ENCODE data around the gene PLCL2. TPM values are rescaled to one million over a fixed set of nuclear protein-coding genes. Genes with fewer than 3 reads are reported as not detected.

PLCL2 gene
- total RNA-seq, 1 donor from 2014 or later, result 1.8 TPM

DNA sequence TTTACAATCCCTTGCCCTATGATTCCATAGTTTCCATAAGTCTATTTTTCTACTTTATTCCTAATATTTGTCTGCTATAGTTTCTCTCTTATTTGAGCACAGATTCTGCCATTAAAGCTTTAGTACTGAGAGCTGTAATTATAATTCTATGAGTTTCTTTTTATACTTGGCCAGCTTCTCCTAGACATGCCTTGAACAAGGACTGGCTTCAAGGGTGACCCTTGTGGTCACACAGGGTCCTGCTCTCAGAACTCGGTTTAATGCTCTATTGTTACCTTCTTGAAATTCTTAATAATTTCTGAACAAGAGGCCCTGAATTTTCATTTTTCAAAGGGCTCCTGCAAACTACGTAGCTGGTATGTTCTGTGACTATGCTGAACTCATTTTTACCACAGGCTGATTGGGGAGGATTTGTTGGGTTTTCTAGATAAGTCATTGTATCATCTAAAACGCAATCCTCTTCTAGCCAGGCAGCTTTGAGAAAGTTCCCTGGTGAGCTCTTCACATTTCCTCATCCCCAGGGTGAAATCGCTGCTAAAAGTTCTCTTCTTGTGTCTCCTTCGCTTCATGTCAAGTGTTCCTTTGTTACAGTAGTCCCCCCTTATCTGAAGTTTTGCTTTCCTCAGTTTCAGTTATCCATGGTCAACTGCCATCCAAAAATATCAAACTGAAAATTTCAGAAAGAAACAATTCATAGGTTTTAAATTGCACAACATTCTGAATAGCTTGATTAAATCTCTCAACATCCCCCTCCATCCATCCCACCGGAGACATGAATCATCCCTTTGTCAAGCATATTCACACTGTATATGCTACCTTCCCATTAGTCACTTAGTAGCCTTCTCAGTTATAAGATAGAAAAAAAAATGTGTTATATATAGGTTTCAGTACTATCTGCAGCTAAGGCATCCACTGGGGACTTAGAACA, 12.6 kb upstream of the PLCL2 start:
- H3K4me1 Mint-ChIP-seq (ENCODE audit: unreplicated experiment), result no peaks in the 10 kb centered on the region
- TF ChIP-seq, protein P1, sequence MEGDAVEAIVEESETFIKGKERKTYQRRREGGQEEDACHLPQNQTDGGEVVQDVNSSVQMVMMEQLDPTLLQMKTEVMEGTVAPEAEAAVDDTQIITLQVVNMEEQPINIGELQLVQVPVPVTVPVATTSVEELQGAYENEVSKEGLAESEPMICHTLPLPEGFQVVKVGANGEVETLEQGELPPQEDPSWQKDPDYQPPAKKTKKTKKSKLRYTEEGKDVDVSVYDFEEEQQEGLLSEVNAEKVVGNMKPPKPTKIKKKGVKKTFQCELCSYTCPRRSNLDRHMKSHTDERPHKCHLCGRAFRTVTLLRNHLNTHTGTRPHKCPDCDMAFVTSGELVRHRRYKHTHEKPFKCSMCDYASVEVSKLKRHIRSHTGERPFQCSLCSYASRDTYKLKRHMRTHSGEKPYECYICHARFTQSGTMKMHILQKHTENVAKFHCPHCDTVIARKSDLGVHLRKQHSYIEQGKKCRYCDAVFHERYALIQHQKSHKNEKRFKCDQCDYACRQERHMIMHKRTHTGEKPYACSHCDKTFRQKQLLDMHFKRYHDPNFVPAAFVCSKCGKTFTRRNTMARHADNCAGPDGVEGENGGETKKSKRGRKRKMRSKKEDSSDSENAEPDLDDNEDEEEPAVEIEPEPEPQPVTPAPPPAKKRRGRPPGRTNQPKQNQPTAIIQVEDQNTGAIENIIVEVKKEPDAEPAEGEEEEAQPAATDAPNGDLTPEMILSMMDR (IDR thresholded peaks at IDR 0.05), result no peak
- DNase-seq (ENCODE audit: extremely low spot score, unreplicated experiment), result no peak

DNA sequence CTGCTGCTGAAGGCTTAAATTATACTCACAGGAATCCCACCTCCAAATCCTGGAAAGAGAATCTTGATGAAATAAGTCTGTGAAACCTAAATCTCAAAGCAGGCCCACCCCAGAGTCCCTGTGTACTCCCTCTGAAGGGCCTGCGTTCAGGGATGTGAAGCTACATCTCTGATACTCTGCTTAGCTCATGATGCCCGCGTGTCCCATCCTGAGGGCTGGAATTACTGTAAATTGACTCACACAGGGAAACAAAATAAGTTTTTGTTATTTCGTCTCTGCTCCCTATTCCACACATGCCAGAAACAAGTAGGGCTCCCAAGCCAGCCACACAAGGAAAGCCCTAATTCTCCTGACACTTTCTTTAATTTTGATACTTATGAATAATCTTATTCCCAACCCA, 10.9 kb upstream of the PLCL2 start:
- TF ChIP-seq, protein P1 (IDR thresholded peaks at IDR 0.05), result no peak
- no peak for DNase-seq (ENCODE audit: extremely low spot score, unreplicated experiment)

More for the DNA sequence above, 12.6 kb upstream of the PLCL2 start:
- Mint-ChIP-seq H3K36me3 (ENCODE audit: unreplicated experiment) (no peaks in the 10 kb centered on the region), H3K9me3 (ENCODE audit: unreplicated experiment) (no peaks in the 10 kb centered on the region), H3K27me3 (ENCODE audit: unreplicated experiment) (peaks cover 34% of the 10 kb centered on the region), H3K4me3 (ENCODE audit: unreplicated experiment) (no peak overlapping the region), H3K27ac (ENCODE audit: unreplicated experiment) (no peak overlapping the region)

DNA sequence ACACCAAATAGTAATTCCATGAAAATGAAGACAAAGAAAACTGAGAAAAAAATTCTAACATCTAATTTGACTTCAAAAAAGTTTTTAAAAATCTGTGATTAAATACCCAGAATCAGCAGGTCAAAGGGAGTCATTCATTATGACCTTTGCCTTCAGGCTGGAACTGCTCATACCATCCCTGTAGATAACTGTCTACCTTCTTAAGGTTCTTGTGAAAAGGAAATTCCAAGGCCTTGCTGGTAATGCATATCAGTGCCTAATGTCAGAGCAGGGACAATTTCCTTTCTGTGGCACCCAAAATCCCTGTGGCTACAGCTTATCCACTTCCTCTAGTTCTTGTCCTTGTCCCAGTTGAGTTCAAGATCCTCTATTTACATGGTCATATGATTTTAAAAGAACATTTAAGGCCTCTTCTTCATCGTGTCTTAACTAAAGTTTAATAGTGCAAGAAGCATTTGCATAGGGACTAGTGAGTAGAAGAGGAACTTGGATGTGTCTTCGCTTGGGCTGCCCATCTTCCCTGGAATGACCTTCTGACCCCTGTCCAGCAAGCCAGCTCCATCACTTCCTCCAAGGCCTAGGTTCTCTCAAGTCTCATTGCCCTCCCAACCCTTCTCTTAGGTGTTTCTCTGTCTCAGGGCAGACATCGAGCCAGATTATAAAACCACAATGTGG, 8.7 kb upstream of the PLCL2 start:
- Mint-ChIP-seq H3K4me3 (ENCODE audit: unreplicated experiment) (no peak overlapping the region), H3K4me1 (ENCODE audit: unreplicated experiment) (no peaks in the 10 kb centered on the region), H3K36me3 (ENCODE audit: unreplicated experiment) (no peaks in the 10 kb centered on the region), H3K27ac (ENCODE audit: unreplicated experiment) (no peak overlapping the region), H3K9me3 (ENCODE audit: unreplicated experiment) (no peaks in the 10 kb centered on the region), H3K27me3 (ENCODE audit: unreplicated experiment) (peaks cover 47% of the 10 kb centered on the region)
- no peak for DNase-seq (ENCODE audit: extremely low spot score, unreplicated experiment)
- TF ChIP-seq, protein P1 (IDR thresholded peaks at IDR 0.05), result no peak

More for the DNA sequence above, 10.9 kb upstream of the PLCL2 start:
- H3K27ac Mint-ChIP-seq (ENCODE audit: unreplicated experiment), result no peak overlapping the region
- no peak overlapping the region for H3K4me3 Mint-ChIP-seq (ENCODE audit: unreplicated experiment)
- H3K27me3 Mint-ChIP-seq (ENCODE audit: unreplicated experiment), result peaks cover 42% of the 10 kb centered on the region
- no peaks in the 10 kb centered on the region for H3K36me3 Mint-ChIP-seq (ENCODE audit: unreplicated experiment)
- no peaks in the 10 kb centered on the region for H3K9me3 Mint-ChIP-seq (ENCODE audit: unreplicated experiment)
- no peaks in the 10 kb centered on the region for H3K4me1 Mint-ChIP-seq (ENCODE audit: unreplicated experiment)

DNA sequence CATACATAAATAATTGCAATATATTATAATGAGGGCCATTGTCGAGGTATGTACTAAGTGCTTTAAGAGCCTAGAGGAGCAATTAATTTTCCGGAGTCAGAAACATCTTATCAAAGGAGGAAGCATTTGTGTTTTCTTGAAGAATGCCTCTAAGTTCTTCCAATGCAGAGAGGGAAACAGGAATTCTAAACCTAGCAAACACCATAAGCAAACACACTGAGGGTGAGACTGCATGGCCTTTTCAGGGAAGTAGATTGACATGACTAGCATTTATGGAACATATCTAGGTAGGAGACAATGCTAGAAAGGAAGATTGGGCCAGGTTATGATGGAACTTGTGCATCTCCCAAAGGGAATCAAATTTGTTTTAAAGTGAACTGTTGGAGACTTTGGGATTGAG, 7.2 kb upstream of the PLCL2 start:
- TF ChIP-seq, protein P1 (IDR thresholded peaks at IDR 0.05), result no peak
- Mint-ChIP-seq H3K36me3 (ENCODE audit: unreplicated experiment) (no peaks in the 10 kb centered on the region), H3K9me3 (ENCODE audit: unreplicated experiment) (no peaks in the 10 kb centered on the region), H3K4me1 (ENCODE audit: unreplicated experiment) (no peaks in the 10 kb centered on the region), H3K4me3 (ENCODE audit: unreplicated experiment) (no peak overlapping the region), H3K27me3 (ENCODE audit: unreplicated experiment) (peaks cover 34% of the 10 kb centered on the region), H3K27ac (ENCODE audit: unreplicated experiment) (no peak overlapping the region)
- DNase-seq (ENCODE audit: extremely low spot score, unreplicated experiment), result no peak

DNA sequence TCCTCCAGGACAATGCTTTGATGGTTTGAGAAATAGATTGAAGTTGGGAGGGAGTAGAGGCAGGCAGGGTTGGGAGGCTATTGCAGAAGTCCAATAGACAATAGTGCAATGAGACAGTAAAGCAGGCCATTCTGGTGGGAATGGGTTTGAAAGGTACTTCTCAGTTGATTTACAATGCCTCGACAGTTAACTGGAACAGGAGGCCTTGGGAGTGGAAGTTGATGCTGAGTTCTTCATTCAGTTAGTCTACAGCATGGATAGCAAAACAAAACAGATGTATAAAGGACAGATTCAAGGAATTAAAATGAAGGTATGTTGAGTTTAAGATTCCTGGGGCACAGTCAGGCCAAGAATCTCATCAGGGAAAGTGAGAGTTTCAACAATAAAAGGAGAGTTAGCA, 6.8 kb upstream of the PLCL2 start:
- no peak for DNase-seq (ENCODE audit: extremely low spot score, unreplicated experiment)
- peaks cover 30% of the 10 kb centered on the region for H3K27me3 Mint-ChIP-seq (ENCODE audit: unreplicated experiment)
- H3K4me3 Mint-ChIP-seq (ENCODE audit: unreplicated experiment), result no peak overlapping the region
- H3K4me1 Mint-ChIP-seq (ENCODE audit: unreplicated experiment), result peaks cover 3% of the 10 kb centered on the region
- TF ChIP-seq, protein P1 (IDR thresholded peaks at IDR 0.05), result no peak
- no peaks in the 10 kb centered on the region for H3K36me3 Mint-ChIP-seq (ENCODE audit: unreplicated experiment)
- no peaks in the 10 kb centered on the region for H3K9me3 Mint-ChIP-seq (ENCODE audit: unreplicated experiment)
- H3K27ac Mint-ChIP-seq (ENCODE audit: unreplicated experiment), result no peak overlapping the region

Data from osteocyte (in vitro differentiated cells).